Measurements from ENCODE around the gene FBXO2. TPM values are rescaled to one million over a fixed set of nuclear protein-coding genes. Genes with fewer than 3 reads are reported as not detected.

Gene FBXO2
- total and polyA plus RNA-seq, 10 of the 15 experiments (the other 5 are each of a cell fraction or from before 2014, with no cell fraction given), result 0.06 to 0.41 (median 0.18) TPM; not detected in 4

DNA sequence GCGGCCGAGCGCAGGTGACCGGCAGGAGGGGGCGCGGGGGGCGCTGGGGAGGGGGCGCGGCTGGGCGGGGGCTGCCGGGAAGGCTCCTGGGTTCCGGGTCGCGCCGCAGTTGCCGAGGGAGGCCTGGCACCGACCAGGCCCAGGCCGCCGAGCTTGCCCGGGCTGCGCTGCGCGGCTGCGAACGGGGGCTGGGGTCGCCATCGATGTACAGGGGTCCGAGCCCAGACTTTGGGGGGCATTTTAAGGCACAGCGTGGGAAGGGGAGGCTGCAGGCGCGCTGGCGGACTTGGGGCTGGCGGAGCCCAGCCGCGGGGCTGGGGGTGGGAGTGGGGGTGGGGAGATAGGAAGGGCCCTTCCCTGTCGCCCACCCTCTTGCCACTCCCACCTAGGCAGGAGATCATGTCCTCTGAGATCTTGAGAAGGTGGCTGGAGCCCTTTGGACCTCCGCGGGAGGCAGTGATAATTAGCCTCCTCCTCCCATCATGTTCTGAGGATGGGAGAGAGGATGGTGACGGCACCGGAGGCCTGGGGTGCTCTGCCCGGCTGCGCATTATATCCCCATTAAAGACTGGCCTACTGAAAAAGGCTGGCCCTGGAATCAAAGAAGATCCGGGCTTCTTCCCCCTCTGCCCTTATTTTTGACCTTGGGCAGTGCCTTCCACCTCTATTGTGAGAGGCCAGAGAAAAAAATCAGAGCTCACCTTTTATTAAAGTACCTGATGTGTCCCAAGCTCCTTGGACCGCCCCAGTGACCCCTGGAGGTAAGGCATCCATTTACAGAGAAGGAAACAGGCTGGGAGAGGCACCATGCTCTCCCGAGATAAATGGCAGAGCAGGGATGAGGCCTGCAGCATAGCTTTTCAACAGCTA is 945 bp upstream of the FBXO2 start:
- FAIRE-seq (no peak), DNase-seq (ENCODE audit: low read depth, low spot score) (no peak), ATAC-seq (peak; percentile 35)
- Histone ChIP-seq H3K4me1 (ENCODE audit: control insufficient read depth, insufficient read depth, low read length) (peaks cover 5% of the 10 kb centered on the region), H3K79me2 (ENCODE audit: control insufficient read depth, insufficient read depth, low read length) (no peaks in the 10 kb centered on the region), H3K27me3 (replicated peaks in 1 of 2; ENCODE audit: control insufficient read depth in 2 of 2, insufficient read depth in 2 of 2, low read length in 1 of 2) (no peaks in the 10 kb centered on the region; a peak in 2 of 4 replicates), H3K4me2 (ENCODE audit: control insufficient read depth, insufficient read depth) (peak overlapping the region; percentile 84), H3K9me3 (replicated peaks; ENCODE audit: control insufficient read depth, insufficient read depth, low read length) (no peaks in the 10 kb centered on the region), H3K36me3 (ENCODE audit: control insufficient read depth in 2 of 2, insufficient read depth in 2 of 2, low read length in 1 of 2) (peaks cover 0 to 5% of the 10 kb centered on the region in 2 experiments; a peak in 1 of 4 replicates), H3K4me3 (peak overlapping the region; percentile 80), H3K27ac (ENCODE audit: control insufficient read depth, insufficient read depth) (no peak overlapping the region), H2AFZ (ENCODE audit: control insufficient read depth, low read depth, low read length) (peak overlapping the region; percentile 44), H4K20me1 (ENCODE audit: control insufficient read depth, insufficient read depth) (no peaks in the 10 kb centered on the region), H3K9ac (ENCODE audit: control insufficient read depth, insufficient read depth, low read length) (peak overlapping the region; percentile 60)
- ChIA-PET RAD21 (ENCODE audit: unreplicated experiment) (interaction anchor here (0.6 to 2.0 kb wide), 4 partner anchors 9 to 617 kb away, joined by 3 to 9 read pairs (median 6); partner anchors contain the start of gene FBXO6), SMC1A (ENCODE audit: uncharacterized antibody, unreplicated experiment) (interaction anchor here (1.0 to 1.2 kb wide), 2 partner anchors 55 to 64 kb away, joined by 4 to 6 read pairs; no protein-coding TSS in a partner anchor), POLR2A (interaction anchor here (0.7 to 1.2 kb wide), 4 partner anchors 9 to 81 kb away, joined by 3 to 5 read pairs (median 4); partner anchors contain the start of genes AGTRAP, FBXO6 and MAD2L2), CTCF (interaction anchor here (1.1 to 2.5 kb wide), 5 partner anchors 10 to 80 kb away, joined by 3 to 10 read pairs (median 5); no protein-coding TSS in a partner anchor)
- TF ChIP-seq, protein P1, sequence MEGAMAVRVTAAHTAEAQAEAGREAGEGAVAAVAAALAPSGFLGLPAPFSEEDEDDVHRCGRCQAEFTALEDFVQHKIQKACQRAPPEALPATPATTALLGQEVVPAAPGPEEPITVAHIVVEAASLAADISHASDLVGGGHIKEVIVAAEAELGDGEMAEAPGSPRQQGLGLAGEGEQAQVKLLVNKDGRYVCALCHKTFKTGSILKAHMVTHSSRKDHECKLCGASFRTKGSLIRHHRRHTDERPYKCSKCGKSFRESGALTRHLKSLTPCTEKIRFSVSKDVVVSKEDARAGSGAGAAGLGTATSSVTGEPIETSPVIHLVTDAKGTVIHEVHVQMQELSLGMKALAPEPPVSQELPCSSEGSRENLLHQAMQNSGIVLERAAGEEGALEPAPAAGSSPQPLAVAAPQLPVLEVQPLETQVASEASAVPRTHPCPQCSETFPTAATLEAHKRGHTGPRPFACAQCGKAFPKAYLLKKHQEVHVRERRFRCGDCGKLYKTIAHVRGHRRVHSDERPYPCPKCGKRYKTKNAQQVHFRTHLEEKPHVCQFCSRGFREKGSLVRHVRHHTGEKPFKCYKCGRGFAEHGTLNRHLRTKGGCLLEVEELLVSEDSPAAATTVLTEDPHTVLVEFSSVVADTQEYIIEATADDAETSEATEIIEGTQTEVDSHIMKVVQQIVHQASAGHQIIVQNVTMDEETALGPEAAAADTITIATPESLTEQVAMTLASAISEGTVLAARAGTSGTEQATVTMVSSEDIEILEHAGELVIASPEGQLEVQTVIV (IDR thresholded peaks at IDR 0.05; ENCODE audit: borderline replicate concordance, partially characterized antibody), result no peak
- TF ChIP-seq BHLHE40 (IDR thresholded peaks at IDR 0.05; ENCODE audit: borderline replicate concordance in 1 of 2, low read depth in 2 of 2, low read length in 1 of 2) (peak in 1 of 2 experiments; percentile 13; a peak in 1 of 4 replicates), ZNF274 (IDR thresholded peaks at IDR 0.05; ENCODE audit: insufficient read depth, insufficient read length) (no peak)
- BruUV-seq (replicated peaks), result no TSS peak
- in situ Hi-C loops (cut with MboI), result loop anchor here (5.0 kb wide), 1 partner anchor 62 kb away; no protein-coding TSS in a partner anchor
- WGBS (ENCODE audit: insufficient coverage, insufficient replicate concordance, low lambda C conversion rate, missing lambda C conversion rate), result 12% methylated on average over 22 of the region's 45 CpGs
- intact Hi-C loops (cut with micrococcal nuclease; ENCODE audit: unreplicated experiment), result no loop called here

Data from GM12878 (cell line).